H1 (cell line): ENCODE measurements around the gene CACNG1. TPM values are rescaled to one million over a fixed set of nuclear protein-coding genes. Genes with fewer than 3 reads are reported as not detected.
A peak's percentile ranks its signal among the peaks of the same experiment; 100 is the strongest.

Experiments
- CTCF ChIA-PET: fragments of 300-600 bp; sonication (Branson Sonifier 250); formaldehyde crosslinking; loops from one replicate; lab custom pipeline; 2021; ENCODE audit not compliant: partially characterized antibody; lab: Charles Lee
- POLR2A ChIA-PET: fragments of 300-600 bp; sonication (Branson Sonifier 250); formaldehyde crosslinking; loops from one replicate; lab custom pipeline; 2021; ENCODE audit warnings: inconsistent platforms; ENCODE audit not compliant: partially characterized antibody; lab: Charles Lee
- DNase-seq, 2 experiments: peaks; one replicate each; pipeline versions ENCODE4 v3.0.0 to v3.0.0-alpha.2; 2010 to 2022; ENCODE audit warnings: low spot score in 2 of 2, low read depth in 1 of 2, mixed read lengths in 1 of 2
- FAIRE-seq: peaks from 2 replicates; lab custom pipeline; 2011; peaks lifted over from hg19 to GRCh38; lab: Jason Lieb, UNC
- H2AFZ ChIP-seq: 2 replicates; pipeline ENCODE4 v1.8.1; 2012; ENCODE audit warnings: low read length, inconsistent platforms
- H2AK5ac ChIP-seq: 2 replicates; pipeline ENCODE4 v1.6.1; 2013; ENCODE audit warnings: low read depth, low read length
- H2BK120ac ChIP-seq: replicated peaks from 2 replicates; pipeline ENCODE3; 2013; ENCODE audit warnings: low read depth, low read length, inconsistent platforms
- H2BK12ac ChIP-seq: 2 replicates; pipeline ENCODE4 v1.6.1; 2013; ENCODE audit warnings: low read depth, low read length
- H2BK15ac ChIP-seq: 2 replicates; pipeline ENCODE4 v1.6.1; 2013; ENCODE audit warnings: low read length
- H2BK20ac ChIP-seq: 2 replicates; pipeline ENCODE4 v1.6.1; 2013; ENCODE audit warnings: low read length
- H2BK5ac ChIP-seq: 2 replicates; pipeline ENCODE4 v1.6.1; 2013; ENCODE audit warnings: low read depth, low read length
- H3K14ac ChIP-seq: 2 replicates; pipeline ENCODE4 v1.6.1; 2013; ENCODE audit warnings: inconsistent platforms; ENCODE audit not compliant: insufficient read length
- H3K18ac ChIP-seq: 2 replicates; pipeline ENCODE4 v1.6.1; 2013; ENCODE audit warnings: low read length; ENCODE audit errors: extremely low read depth
- H3K23ac ChIP-seq: 2 replicates; pipeline ENCODE4 v1.6.1; 2013; ENCODE audit warnings: inconsistent platforms; ENCODE audit not compliant: insufficient read length
- H3K23me2 ChIP-seq: 2 replicates; pipeline ENCODE4 v1.6.1; 2013; ENCODE audit warnings: low read depth, low read length
- H3K27ac ChIP-seq: 2 replicates; pipeline ENCODE4 v1.6.1; 2011; ENCODE audit warnings: low read depth, low read length, inconsistent platforms
- H3K27me3 ChIP-seq, 4 experiments: replicated peaks in 1 of 4; 1 replicate in 1 of 4; 2 replicates in 3 of 4; pipeline versions ENCODE4 v1.6.1 to v1.8.1; 2011 to 2013; ENCODE audit warnings: low read length in 3 of 4, mild to moderate bottlenecking in 3 of 4, inconsistent platforms in 2 of 4, mixed read lengths in 2 of 4, moderate library complexity in 1 of 4; ENCODE audit not compliant: control insufficient read depth in 3 of 4, insufficient read depth in 3 of 4; ENCODE audit errors: extremely low read depth in 1 of 4
- H3K36me3 ChIP-seq, 4 experiments: 2 replicates each; pipeline versions ENCODE4 v1.6.1 to v1.8.1; 2011 to 2013; ENCODE audit warnings: mild to moderate bottlenecking in 4 of 4, low read length in 3 of 4, moderate library complexity in 2 of 4, control low read depth in 1 of 4, inconsistent platforms in 1 of 4; ENCODE audit not compliant: insufficient read depth in 4 of 4, control insufficient read depth in 2 of 4
- H3K4ac ChIP-seq: replicated peaks from 2 replicates; pipeline ENCODE3; 2013; ENCODE audit warnings: low read length, low read depth, mixed read lengths, inconsistent platforms; ENCODE audit not compliant: insufficient read length
- H3K4me1 ChIP-seq, 4 experiments: replicated peaks in 1 of 4; 1 replicate in 1 of 4; 2 replicates in 3 of 4; pipeline versions ENCODE4 v1.6.1 to v1.8.1; 2011 to 2013; ENCODE audit warnings: low read length in 3 of 4, inconsistent platforms in 2 of 4, mixed read lengths in 1 of 4; ENCODE audit not compliant: insufficient read depth in 4 of 4, control insufficient read depth in 3 of 4
- H3K4me2 ChIP-seq, 2 experiments: 2 replicates each; pipeline versions ENCODE4 v1.6.1 to v1.8.1; 2011 to 2013; ENCODE audit warnings: low read depth in 2 of 2, low read length in 2 of 2, control low read depth in 1 of 2, inconsistent platforms in 1 of 2, mild to moderate bottlenecking in 1 of 2; ENCODE audit not compliant: insufficient read depth in 1 of 2
- H3K4me3 ChIP-seq, 4 experiments: fragments of 200-600, 300-600 bp in 1 of 4; sonication (generic), shearing (Covaris generic), sonication (Bioruptor Twin) in 1 of 4; 2 replicates each; pipeline versions ENCODE4 v1.5.1 to v1.8.1; 2011 to 2016; ENCODE audit warnings: low read length in 4 of 4, low read depth in 3 of 4, control low read depth in 2 of 4, inconsistent platforms in 2 of 4, mild to moderate bottlenecking in 2 of 4, mixed read lengths in 1 of 4, moderate library complexity in 1 of 4; ENCODE audit not compliant: insufficient read depth in 2 of 4; ENCODE audit errors: extremely low read depth in 1 of 4
- H3K56ac ChIP-seq: replicated peaks from 2 replicates; pipeline ENCODE3; 2013; ENCODE audit warnings: low read depth, mild to moderate bottlenecking, mixed read lengths, low read length, inconsistent platforms; ENCODE audit not compliant: insufficient read length
- H3K79me1 ChIP-seq: 2 replicates; pipeline ENCODE4 v1.6.1; 2013; ENCODE audit warnings: low read depth, low read length, control low read depth
- H3K79me2 ChIP-seq, 2 experiments: 2 replicates each; pipeline versions ENCODE4 v1.6.1 to v1.8.1; 2012 to 2013; ENCODE audit warnings: low read length in 2 of 2, mild to moderate bottlenecking in 2 of 2, inconsistent platforms in 1 of 2; ENCODE audit not compliant: insufficient read depth in 2 of 2, control insufficient read depth in 1 of 2
- H3K9ac ChIP-seq, 4 experiments: replicated peaks in 1 of 4; 1 replicate in 1 of 4; 2 replicates in 3 of 4; pipeline versions ENCODE4 v1.6.1 to v1.8.1; 2011 to 2013; ENCODE audit warnings: low read depth in 3 of 4, low read length in 3 of 4, control low read depth in 2 of 4, mild to moderate bottlenecking in 2 of 4, moderate library complexity in 2 of 4, inconsistent platforms in 1 of 4; ENCODE audit errors: extremely low read depth in 1 of 4
- H3K9me3 ChIP-seq, 2 experiments: 2 replicates each; pipeline versions ENCODE4 v1.6.1 to v1.8.1; 2012 to 2013; ENCODE audit warnings: mild to moderate bottlenecking in 2 of 2, moderate library complexity in 2 of 2, control low read depth in 1 of 2, inconsistent platforms in 1 of 2, low read depth in 1 of 2, low read length in 1 of 2, mixed read lengths in 1 of 2; ENCODE audit not compliant: insufficient read depth in 2 of 2
- H4K20me1 ChIP-seq, 2 experiments: replicated peaks in 1 of 2; 2 replicates each; pipeline versions ENCODE3 to v1.8.1; 2011 to 2013; ENCODE audit warnings: inconsistent platforms in 2 of 2, low read length in 2 of 2, mild to moderate bottlenecking in 1 of 2; ENCODE audit not compliant: insufficient read depth in 2 of 2, control insufficient read depth in 1 of 2
- H4K5ac ChIP-seq: 2 replicates; pipeline ENCODE4 v1.6.1; 2013; ENCODE audit warnings: low read length, low read depth, mixed read lengths, inconsistent platforms; ENCODE audit not compliant: insufficient read length
- H4K8ac ChIP-seq: 2 replicates; pipeline ENCODE4 v1.8.0; 2013; ENCODE audit warnings: mild to moderate bottlenecking, moderate library complexity, low read length, inconsistent platforms; ENCODE audit not compliant: insufficient read depth; ENCODE audit errors: extremely low read depth
- H4K91ac ChIP-seq: replicated peaks from 2 replicates; pipeline ENCODE3; 2013; ENCODE audit warnings: low read length, mixed read lengths, inconsistent platforms; ENCODE audit not compliant: insufficient read length
- BCL11A ChIP-seq, 2 experiments: IDR thresholded peaks; one replicate each; pipeline ENCODE4 v1.6.1; 2011; ENCODE audit warnings: low read depth in 2 of 2, low read length in 2 of 2, mild to moderate bottlenecking in 2 of 2
- CBX8 ChIP-seq: fragments of 300-800, 300-1000 bp; sonication (generic); IDR thresholded peaks from 2 replicates; pipeline ENCODE4 v1.7.1; 2016; ENCODE audit warnings: low read depth, low read length, borderline replicate concordance
- CEBPB ChIP-seq: IDR thresholded peaks from 2 replicates; pipeline ENCODE4 v1.6.1; 2012; ENCODE audit warnings: low read depth, low read length
- CHD1 ChIP-seq: IDR thresholded peaks from 2 replicates; pipeline ENCODE4 v1.6.1; 2012; ENCODE audit warnings: low read depth, low read length, improper control_type of control experiment
- CREB1 ChIP-seq: IDR thresholded peaks from 2 replicates; pipeline ENCODE4 v1.6.1; 2012; ENCODE audit warnings: inconsistent platforms
- GTF2F1 ChIP-seq: IDR thresholded peaks from 2 replicates; pipeline ENCODE4 v1.6.1; 2012; ENCODE audit warnings: low read depth, low read length, improper control_type of control experiment, borderline replicate concordance
- KDM5A ChIP-seq: fragments of 200-600 bp; IDR thresholded peaks from 2 replicates; pipeline ENCODE4 v1.7.1; 2012; ENCODE audit warnings: mild to moderate bottlenecking, low read length, inconsistent platforms, mixed read lengths
- RNF2 ChIP-seq: fragments of 200-900, 300-1000 bp; sonication (generic); IDR thresholded peaks from 2 replicates; pipeline ENCODE4 v1.7.1; 2016; ENCODE audit warnings: borderline replicate concordance, low read depth, mild to moderate bottlenecking, antibody characterized with exemption, low read length; ENCODE audit not compliant: poor library complexity, severe bottlenecking; ENCODE audit errors: missing control alignments
- RXRA ChIP-seq: IDR thresholded peaks from 2 replicates; pipeline ENCODE4 v1.6.1; 2011; ENCODE audit warnings: low read depth, mild to moderate bottlenecking, low read length, moderate library complexity; ENCODE audit not compliant: insufficient read depth
- SAP30 ChIP-seq: fragments of 300-600 bp; sonication (generic); IDR thresholded peaks from 2 replicates; pipeline ENCODE4 v1.7.1; 2012; ENCODE audit warnings: low read length, moderate library complexity, mild to moderate bottlenecking, inconsistent platforms; ENCODE audit not compliant: insufficient read depth, insufficient replicate concordance
- SIRT6 ChIP-seq: IDR thresholded peaks from one replicate; pipeline ENCODE4 v1.7.1; 2012; ENCODE audit warnings: low read length, inconsistent platforms
- SP1 ChIP-seq: IDR thresholded peaks from 2 replicates; pipeline ENCODE4 v1.6.1; 2011; ENCODE audit warnings: low read depth, low read length
- SP2 ChIP-seq: IDR thresholded peaks from 2 replicates; pipeline ENCODE4 v1.6.1; 2012; ENCODE audit warnings: mild to moderate bottlenecking, low read length, inconsistent platforms
- ZNF274 ChIP-seq: IDR thresholded peaks from 2 replicates; pipeline ENCODE4 v1.7.0; 2012; ENCODE audit warnings: low read length, borderline replicate concordance; ENCODE audit errors: extremely low read depth
- WGBS, 2 experiments: shearing (Covaris generic) in 1 of 2; methylation state at CpG; one replicate each; pipeline versions ENCODE4 v1.1.6 to v1.1.7; 2013 to 2015; ENCODE audit warnings: low lambda C conversion rate in 2 of 2, mixed read lengths in 2 of 2, inconsistent platforms in 1 of 2, low coverage in 1 of 2, missing lambda C conversion rate in 1 of 2; ENCODE audit not compliant: insufficient replicate concordance in 2 of 2, insufficient coverage in 1 of 2, insufficient read length in 1 of 2; ENCODE audit errors: extremely low coverage in 1 of 2, missing lambda C conversion rate in 1 of 2; 5-methylcytosine and 5-hydroxymethylcytosine counted together
- polyA plus RNA-seq, 7 experiments: library from polyadenylated mRNA; depleted of rRNA in 3 of 7; stranded (reverse) in 5 of 7; unstranded in 2 of 7; fragments of >200 nt in 5 of 7; fragments of 200-250 nt in 2 of 7; gene quantifications; 1 replicate in 5 of 7; 2 replicates in 1 of 7; 4 replicates in 1 of 7; pipeline versions ENCODE4 v1.2.1 to v1.2.3, GENCODE V29; 2011 to 2013; ENCODE audit warnings: missing spikeins in 2 of 7, mixed read lengths in 2 of 7
- total RNA-seq: library from RNA; stranded (reverse); fragmentation: NEBNext Ultra II Directional; extraction: Animal tissue kit (Norgen Biotek cat#: 25700); gene quantifications from 2 replicates; pipeline ENCODE4 v1.2.1, GENCODE V29; 2021

CACNG1 gene
- total and polyA plus RNA-seq, 2 of the 8 experiments (the other 6 are each of a cell fraction or from before 2014, with no cell fraction given) = not detected

DNA sequence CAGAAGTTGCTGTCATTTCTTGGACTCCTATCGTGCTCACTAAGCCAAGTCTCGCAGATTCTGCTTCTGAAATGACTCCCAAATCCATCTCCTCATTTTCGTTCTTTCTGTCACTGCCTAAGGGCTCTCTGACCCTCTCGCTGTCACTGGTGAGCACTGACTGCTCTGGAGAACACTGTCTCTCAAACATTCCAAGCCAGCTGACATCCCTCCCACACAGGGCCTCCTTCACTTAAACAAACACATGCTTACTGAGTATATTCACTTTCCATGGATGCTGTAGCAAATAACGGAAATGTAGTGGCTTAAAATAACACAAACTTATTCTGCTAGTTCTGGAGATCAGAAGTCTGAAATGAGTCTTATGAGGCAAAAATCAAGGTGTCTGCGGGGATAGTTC is 18.8 kb downstream of the CACNG1 start:
- DNase-seq (peak in 1 of 2 experiments; percentile 30), FAIRE-seq (no peak)
- Histone ChIP-seq H2BK20ac (no peak overlapping the region), H3K14ac (no peak overlapping the region), H4K91ac (no peak overlapping the region), H3K4me1 (no peaks in the 10 kb centered on the region; a peak in 1 of 7 replicates), H3K56ac (no peak overlapping the region), H2AFZ (no peak overlapping the region), H4K8ac (no peak overlapping the region), H2AK5ac (no peak overlapping the region), H3K27me3 (no peaks in the 10 kb centered on the region), H2BK12ac (no peak overlapping the region), H3K36me3 (no peaks in the 10 kb centered on the region), H4K20me1 (no peaks in the 10 kb centered on the region), H3K4me2 (no peak overlapping the region), H2BK120ac (no peak overlapping the region), H2BK5ac (no peak overlapping the region), H3K23ac (no peak overlapping the region), H2BK15ac (no peak overlapping the region), H3K4ac (no peak overlapping the region), H3K79me1 (no peaks in the 10 kb centered on the region), H3K9ac (no peak overlapping the region), H3K79me2 (no peaks in the 10 kb centered on the region), H4K5ac (no peak overlapping the region), H3K4me3 (no peak overlapping the region), H3K27ac (no peak overlapping the region), H3K23me2 (no peaks in the 10 kb centered on the region), H3K9me3 (no peaks in the 10 kb centered on the region), H3K18ac (peak overlapping the region; percentile 71; the same call in 1 of the 2 replicates)
- ChIA-PET POLR2A (no interaction called here), CTCF (interaction anchor here (0.9 kb wide), 1 partner anchor 19 kb away, joined by 3 read pairs; the partner anchor contains the start of gene CACNG1)
- TF ChIP-seq SIRT6 (no peak), CEBPB (no peak), GTF2F1 (no peak), CHD1 (no peak), SP2 (no peak), CREB1 (no peak), KDM5A (no peak), RXRA (no peak), CBX8 (no peak), ZNF274 (no peak), BCL11A (IDR thresholded peaks at IDR 0.05; ENCODE audit: low read depth in 2 of 2, low read length in 2 of 2) (no peak), RNF2 (no peak), SP1 (no peak), SAP30 (no peak)
- 89% methylated on average over 6 of the region's 6 CpGs; no CpG with 5 or more reads in 1 of the 2 experiments for WGBS, 2 experiments
